AG10803 (cell line): ENCODE measurements around the gene SHISAL1.

Experiments used
- DNase-seq: peaks from one replicate; pipeline ENCODE4 v3.0.0; 2010; ENCODE audit warnings: low read depth
- H3K4me3 ChIP-seq: 2 replicates; pipeline ENCODE4 v1.5.1; 2011; ENCODE audit warnings: mild to moderate bottlenecking, low read length, control low read depth
- TF ChIP-seq, protein P1 (sequence below): conservative IDR thresholded peaks from 2 replicates; pipeline ENCODE4 v1.5.1; 2011; ENCODE audit warnings: mild to moderate bottlenecking, low read length, control low read depth, inconsistent platforms

Gene SHISAL1

GRCh38 chr22:44201665-44202064 is 111.1 kb downstream of the SHISAL1 start:
- DNase-seq, result no peak
- H3K4me3 ChIP-seq, result no peak overlapping the region
- TF ChIP-seq, protein P1, sequence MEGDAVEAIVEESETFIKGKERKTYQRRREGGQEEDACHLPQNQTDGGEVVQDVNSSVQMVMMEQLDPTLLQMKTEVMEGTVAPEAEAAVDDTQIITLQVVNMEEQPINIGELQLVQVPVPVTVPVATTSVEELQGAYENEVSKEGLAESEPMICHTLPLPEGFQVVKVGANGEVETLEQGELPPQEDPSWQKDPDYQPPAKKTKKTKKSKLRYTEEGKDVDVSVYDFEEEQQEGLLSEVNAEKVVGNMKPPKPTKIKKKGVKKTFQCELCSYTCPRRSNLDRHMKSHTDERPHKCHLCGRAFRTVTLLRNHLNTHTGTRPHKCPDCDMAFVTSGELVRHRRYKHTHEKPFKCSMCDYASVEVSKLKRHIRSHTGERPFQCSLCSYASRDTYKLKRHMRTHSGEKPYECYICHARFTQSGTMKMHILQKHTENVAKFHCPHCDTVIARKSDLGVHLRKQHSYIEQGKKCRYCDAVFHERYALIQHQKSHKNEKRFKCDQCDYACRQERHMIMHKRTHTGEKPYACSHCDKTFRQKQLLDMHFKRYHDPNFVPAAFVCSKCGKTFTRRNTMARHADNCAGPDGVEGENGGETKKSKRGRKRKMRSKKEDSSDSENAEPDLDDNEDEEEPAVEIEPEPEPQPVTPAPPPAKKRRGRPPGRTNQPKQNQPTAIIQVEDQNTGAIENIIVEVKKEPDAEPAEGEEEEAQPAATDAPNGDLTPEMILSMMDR, result no peak

DNA sequence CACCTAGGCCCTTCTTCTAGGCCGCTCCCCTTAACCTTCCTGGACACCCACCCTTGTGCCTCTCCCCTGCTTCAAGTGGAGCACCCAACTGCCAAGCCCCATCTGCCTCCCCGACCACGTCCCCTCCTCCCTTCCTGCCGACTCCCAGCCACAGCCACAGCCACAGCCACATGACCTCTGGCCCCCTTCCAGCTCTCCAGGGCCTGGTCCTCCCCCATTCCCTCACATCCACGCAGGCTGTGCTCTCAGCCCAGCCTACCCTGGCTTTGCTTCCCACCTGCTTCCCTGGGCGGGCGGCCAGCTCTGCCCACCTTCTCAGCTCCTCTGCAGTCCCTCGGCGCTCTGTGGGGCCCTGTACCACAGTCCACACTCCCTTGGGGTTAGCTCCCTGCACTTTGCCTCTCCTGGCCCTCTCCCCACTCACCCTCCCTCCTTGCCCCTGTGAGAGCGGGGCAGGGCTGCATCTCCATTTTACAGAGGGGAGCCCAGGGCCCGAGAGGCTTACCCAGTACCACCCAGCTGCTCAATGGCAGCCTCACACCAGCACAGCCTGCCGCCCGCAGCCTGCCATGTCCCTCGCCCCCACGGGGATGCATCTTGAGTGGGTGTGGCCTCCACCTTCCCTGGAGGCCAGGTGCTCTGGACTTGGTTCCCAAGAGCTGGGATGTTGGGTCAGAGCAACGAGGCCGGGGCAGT is 111.7 kb downstream of the SHISAL1 start:
- no peak overlapping the region for H3K4me3 ChIP-seq
- no peak for DNase-seq
- TF ChIP-seq, protein P1, result no peak

GRCh38 chr22:44200451-44200850 is 112.3 kb downstream of the SHISAL1 start:
- no peak overlapping the region for H3K4me3 ChIP-seq
- TF ChIP-seq, protein P1, result no peak
- DNase-seq, result no peak

DNA sequence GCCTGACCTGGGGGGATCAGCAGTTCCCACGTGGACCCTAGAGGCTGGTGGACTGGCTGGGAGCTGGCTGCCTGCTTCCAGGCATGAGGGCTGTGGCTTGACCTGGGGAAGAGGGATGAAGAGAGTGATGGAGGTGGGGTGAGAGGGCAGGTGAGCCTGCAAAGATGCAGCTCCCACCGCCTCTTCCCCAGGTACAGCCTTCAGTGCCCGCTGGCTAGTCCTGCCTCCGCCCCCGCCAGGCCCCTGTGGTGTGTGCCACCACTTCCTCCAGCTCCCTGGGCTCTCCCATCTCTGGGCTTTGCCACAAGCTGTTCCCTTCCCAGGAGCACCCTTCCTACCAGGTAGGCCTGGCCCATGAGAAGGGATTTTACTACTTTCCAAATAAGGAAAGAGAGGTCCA is 112.9 kb downstream of the SHISAL1 start:
- TF ChIP-seq, protein P1, result no peak
- no peak for DNase-seq
- no peak overlapping the region for H3K4me3 ChIP-seq

- no peak for DNase-seq
- H3K4me3 ChIP-seq, result no peak overlapping the region
- TF ChIP-seq, protein P1, result no peak
Observed at GRCh38 chr22:44199164-44199563, 113.6 kb downstream of the SHISAL1 start.

DNA sequence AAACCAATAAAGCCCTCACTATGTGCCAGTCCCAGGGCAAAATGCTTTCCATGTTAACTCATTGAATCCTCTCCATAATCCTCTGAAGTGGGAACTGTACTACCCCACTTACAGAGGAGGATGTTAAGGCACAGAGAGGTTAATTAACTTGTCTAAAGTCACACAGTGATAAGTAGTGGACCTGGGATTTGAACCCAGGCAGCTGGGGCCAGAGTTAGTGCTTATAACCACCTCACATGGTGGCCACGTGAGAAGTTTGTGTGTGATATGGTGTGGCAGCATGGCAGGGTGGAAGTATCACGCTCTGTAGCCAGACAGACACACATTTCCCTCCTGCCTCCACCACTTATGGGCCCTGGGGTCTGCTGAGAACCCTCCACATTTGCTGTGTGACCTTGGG is 115.5 kb downstream of the SHISAL1 start:
- TF ChIP-seq, protein P1, result no peak
- H3K4me3 ChIP-seq, result no peak overlapping the region
- no peak for DNase-seq

DNA sequence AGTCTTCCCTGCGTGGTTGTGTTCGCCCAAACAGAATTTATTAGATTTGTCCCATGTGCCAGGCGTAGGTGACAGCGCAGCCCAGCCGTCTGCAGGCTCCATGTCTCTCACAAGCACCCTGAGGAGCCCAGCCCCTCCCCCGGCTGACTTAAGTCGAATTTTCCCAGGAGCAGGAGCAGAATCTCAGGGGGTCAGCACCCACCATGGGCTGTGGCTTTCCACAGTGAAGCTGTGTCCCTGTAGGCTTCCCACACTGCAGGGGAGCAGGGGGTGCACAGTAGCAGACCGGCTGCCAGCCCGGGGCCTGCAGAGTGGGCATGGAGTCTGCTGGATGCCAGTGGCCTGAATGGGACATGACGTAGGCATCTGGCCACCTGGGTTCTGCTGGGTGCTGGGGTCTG is 116.0 kb downstream of the SHISAL1 start:
- TF ChIP-seq, protein P1, result no peak
- DNase-seq, result no peak
- H3K4me3 ChIP-seq, result no peak overlapping the region
